Measurements from ENCODE around the gene TATDN2. TPM values are rescaled to one million over a fixed set of nuclear protein-coding genes. Genes with fewer than 3 reads are reported as not detected.
A peak's percentile ranks its signal among the peaks of the same experiment; 100 is the strongest.

TATDN2 gene
- total and polyA plus RNA-seq, 4 donors: 16.6 to 55.4 (median 37.7) TPM

DNA sequence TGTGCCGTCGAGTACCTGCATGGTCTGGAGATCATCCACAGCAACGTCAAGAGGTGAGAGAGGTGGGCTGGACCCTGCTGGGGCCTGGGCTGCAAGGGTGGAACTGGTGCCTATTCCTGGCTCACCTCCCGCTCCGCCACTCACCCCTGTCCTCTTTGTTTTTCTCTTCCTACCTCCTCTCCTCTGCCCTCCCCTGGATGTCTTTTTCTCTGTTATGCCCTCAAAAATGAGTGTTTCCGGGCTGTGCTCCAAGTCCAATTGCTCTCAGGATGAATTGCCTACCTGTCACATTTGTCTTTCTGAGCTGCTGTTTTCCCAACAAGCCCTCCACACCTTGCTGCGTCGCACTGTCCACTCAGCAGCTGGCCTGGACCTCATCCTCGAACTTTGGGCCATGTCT, 28.5 kb upstream of the TATDN2 start:
- Histone ChIP-seq H3K9me3 (ENCODE audit: control insufficient read depth, insufficient read depth, low read length) (no peaks in the 10 kb centered on the region), H3K4me3 (ENCODE audit: low read depth, low read length) (no peak overlapping the region)

GRCh38 chr3:10223676-10224639, 24.3 kb upstream of the TATDN2 start:
- WGBS (ENCODE audit: insufficient coverage): 91% methylated on average over 6 of the region's 10 CpGs
- no peak overlapping the region for H3K27ac ChIP-seq (ENCODE audit: low read depth, low read length)

More for the DNA sequence above, 28.5 kb upstream of the TATDN2 start:
- Histone ChIP-seq H3K27ac (ENCODE audit: low read depth, low read length) (no peak overlapping the region), H3K4me1 (ENCODE audit: control insufficient read depth, insufficient read depth, low read length) (no peaks in the 10 kb centered on the region), H3K27me3 (ENCODE audit: control insufficient read depth, insufficient read depth, low read length) (no peaks in the 10 kb centered on the region), H3K36me3 (ENCODE audit: control insufficient read depth, insufficient read depth, low read length) (peaks cover 7% of the 10 kb centered on the region)
- WGBS (ENCODE audit: insufficient coverage): 83% methylated on average over 9 of the region's 9 CpGs
- peak in 1 of 6 donors; percentile 30 for DNase-seq (ENCODE audit: low read depth in 4 of 6, low spot score in 6 of 6)

GRCh38 chr3:10224794-10225665, 23.2 kb upstream of the TATDN2 start:
- 80% methylated on average over 4 of the region's 4 CpGs for WGBS (ENCODE audit: insufficient coverage)
- H3K9me3 ChIP-seq (ENCODE audit: control insufficient read depth, insufficient read depth, low read length): no peaks in the 10 kb centered on the region
- H3K4me1 ChIP-seq (ENCODE audit: control insufficient read depth, insufficient read depth, low read length): no peaks in the 10 kb centered on the region
- no peak overlapping the region for H3K27ac ChIP-seq (ENCODE audit: low read depth, low read length)
- peaks cover under 1% of the 10 kb centered on the region for H3K36me3 ChIP-seq (ENCODE audit: control insufficient read depth, insufficient read depth, low read length)
- no peak overlapping the region for H3K4me3 ChIP-seq (ENCODE audit: low read depth, low read length)
- H3K27me3 ChIP-seq (ENCODE audit: control insufficient read depth, insufficient read depth, low read length): no peaks in the 10 kb centered on the region
- DNase-seq (ENCODE audit: low read depth in 4 of 6, low spot score in 6 of 6): peak in 5 of 6 donors; percentile 15 to 77 (median 29)

More at GRCh38 chr3:10223676-10224639, 24.3 kb upstream of the TATDN2 start:
- H3K4me3 ChIP-seq (ENCODE audit: low read depth, low read length): no peak overlapping the region
- peaks cover 7% of the 10 kb centered on the region for H3K36me3 ChIP-seq (ENCODE audit: control insufficient read depth, insufficient read depth, low read length)
- no peaks in the 10 kb centered on the region for H3K27me3 ChIP-seq (ENCODE audit: control insufficient read depth, insufficient read depth, low read length)
- H3K4me1 ChIP-seq (ENCODE audit: control insufficient read depth, insufficient read depth, low read length): no peaks in the 10 kb centered on the region
- no peak for DNase-seq (ENCODE audit: low read depth in 4 of 6, low spot score in 6 of 6)
- no peaks in the 10 kb centered on the region for H3K9me3 ChIP-seq (ENCODE audit: control insufficient read depth, insufficient read depth, low read length)

GRCh38 chr3:10226293-10226692, 22.0 kb upstream of the TATDN2 start:
- DNase-seq (ENCODE audit: low read depth in 4 of 6, low spot score in 6 of 6): peak in 1 of 6 donors; percentile 12
- Histone ChIP-seq H3K4me1 (ENCODE audit: control insufficient read depth, insufficient read depth, low read length) (no peaks in the 10 kb centered on the region), H3K9me3 (ENCODE audit: control insufficient read depth, insufficient read depth, low read length) (no peaks in the 10 kb centered on the region), H3K27me3 (ENCODE audit: control insufficient read depth, insufficient read depth, low read length) (no peaks in the 10 kb centered on the region), H3K36me3 (ENCODE audit: control insufficient read depth, insufficient read depth, low read length) (no peaks in the 10 kb centered on the region), H3K27ac (ENCODE audit: low read depth, low read length) (no peak overlapping the region), H3K4me3 (ENCODE audit: low read depth, low read length) (no peak overlapping the region)
- 39% methylated on average over 8 of the region's 10 CpGs for WGBS (ENCODE audit: insufficient coverage)

- Histone ChIP-seq H3K36me3 (ENCODE audit: control insufficient read depth, insufficient read depth, low read length) (no peaks in the 10 kb centered on the region), H3K4me1 (ENCODE audit: control insufficient read depth, insufficient read depth, low read length) (no peaks in the 10 kb centered on the region), H3K9me3 (ENCODE audit: control insufficient read depth, insufficient read depth, low read length) (no peaks in the 10 kb centered on the region), H3K4me3 (ENCODE audit: low read depth, low read length) (no peak overlapping the region), H3K27ac (ENCODE audit: low read depth, low read length) (no peak overlapping the region), H3K27me3 (ENCODE audit: control insufficient read depth, insufficient read depth, low read length) (no peaks in the 10 kb centered on the region)
- DNase-seq (ENCODE audit: low read depth in 4 of 6, low spot score in 6 of 6): no peak
- whole genome bisulfite sequencing (ENCODE audit: insufficient coverage): 86% methylated on average over 3 of the region's 4 CpGs
Observed at GRCh38 chr3:10228248-10228950, 19.9 kb upstream of the TATDN2 start.

DNA sequence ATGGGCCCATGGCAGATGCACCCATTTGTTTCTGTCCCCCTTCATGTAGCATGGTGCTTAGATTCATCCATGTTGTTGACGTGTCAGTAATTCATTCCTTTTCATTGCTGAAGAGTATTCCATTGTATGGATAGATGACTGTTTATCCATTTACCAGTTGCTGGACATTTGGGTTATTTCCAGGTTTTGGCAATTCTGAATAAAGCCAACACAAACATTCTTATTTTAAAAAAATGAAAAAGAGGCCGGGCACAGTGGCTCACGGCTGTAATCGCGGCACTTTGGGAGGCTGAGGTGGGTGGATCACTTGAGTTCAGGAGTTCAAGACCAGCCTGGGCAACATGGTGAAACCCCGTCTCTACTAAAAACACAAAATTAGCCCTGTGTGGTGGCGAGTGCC, 18.7 kb upstream of the TATDN2 start:
- no peaks in the 10 kb centered on the region for H3K4me1 ChIP-seq (ENCODE audit: control insufficient read depth, insufficient read depth, low read length)
- DNase-seq (ENCODE audit: low read depth in 4 of 6, low spot score in 6 of 6): no peak
- H3K27ac ChIP-seq (ENCODE audit: low read depth, low read length): no peak overlapping the region
- no peaks in the 10 kb centered on the region for H3K9me3 ChIP-seq (ENCODE audit: control insufficient read depth, insufficient read depth, low read length)
- no peak overlapping the region for H3K4me3 ChIP-seq (ENCODE audit: low read depth, low read length)
- H3K36me3 ChIP-seq (ENCODE audit: control insufficient read depth, insufficient read depth, low read length): peaks cover 5% of the 10 kb centered on the region
- H3K27me3 ChIP-seq (ENCODE audit: control insufficient read depth, insufficient read depth, low read length): no peaks in the 10 kb centered on the region
- no CpG with 5 or more reads among the region's 7 CpGs for WGBS (ENCODE audit: insufficient coverage)

GRCh38 chr3:10232137-10232536, 16.1 kb upstream of the TATDN2 start:
- WGBS (ENCODE audit: insufficient coverage): 88% methylated on average over 6 of the region's 7 CpGs
- H3K27ac ChIP-seq (ENCODE audit: low read depth, low read length): no peak overlapping the region
- H3K4me3 ChIP-seq (ENCODE audit: low read depth, low read length): no peak overlapping the region
- H3K4me1 ChIP-seq (ENCODE audit: control insufficient read depth, insufficient read depth, low read length): no peaks in the 10 kb centered on the region
- H3K9me3 ChIP-seq (ENCODE audit: control insufficient read depth, insufficient read depth, low read length): no peaks in the 10 kb centered on the region
- H3K36me3 ChIP-seq (ENCODE audit: control insufficient read depth, insufficient read depth, low read length): peaks cover 14% of the 10 kb centered on the region
- H3K27me3 ChIP-seq (ENCODE audit: control insufficient read depth, insufficient read depth, low read length): no peaks in the 10 kb centered on the region
- no peak for DNase-seq (ENCODE audit: low read depth in 4 of 6, low spot score in 6 of 6)

DNA sequence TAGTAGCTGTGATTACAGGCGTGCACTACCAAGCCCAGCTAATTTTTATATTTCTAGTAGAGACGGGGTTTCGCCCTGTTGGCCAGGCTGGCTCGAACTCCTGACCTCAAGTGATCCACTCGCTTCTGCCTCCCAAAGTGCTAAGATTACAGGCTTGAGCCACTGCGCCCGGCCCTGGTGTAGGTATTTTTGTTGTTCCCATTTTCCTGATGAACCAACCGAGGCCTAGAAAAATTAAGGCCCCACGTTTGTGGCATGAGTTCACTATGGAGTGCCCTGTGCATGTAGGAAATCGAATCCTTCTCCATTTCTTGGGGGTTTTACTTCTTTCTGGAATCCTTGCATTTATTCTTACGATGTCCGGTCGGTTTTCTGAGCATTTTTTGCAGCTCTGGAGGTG, 14.3 kb upstream of the TATDN2 start:
- Histone ChIP-seq H3K9me3 (ENCODE audit: control insufficient read depth, insufficient read depth, low read length) (no peaks in the 10 kb centered on the region), H3K4me1 (ENCODE audit: control insufficient read depth, insufficient read depth, low read length) (no peaks in the 10 kb centered on the region), H3K36me3 (ENCODE audit: control insufficient read depth, insufficient read depth, low read length) (peaks cover 19% of the 10 kb centered on the region), H3K4me3 (ENCODE audit: low read depth, low read length) (no peak overlapping the region), H3K27me3 (ENCODE audit: control insufficient read depth, insufficient read depth, low read length) (no peaks in the 10 kb centered on the region), H3K27ac (ENCODE audit: low read depth, low read length) (no peak overlapping the region)
- no peak for DNase-seq (ENCODE audit: low read depth in 4 of 6, low spot score in 6 of 6)
- WGBS (ENCODE audit: insufficient coverage): 93% methylated on average over 13 of the region's 13 CpGs

DNA sequence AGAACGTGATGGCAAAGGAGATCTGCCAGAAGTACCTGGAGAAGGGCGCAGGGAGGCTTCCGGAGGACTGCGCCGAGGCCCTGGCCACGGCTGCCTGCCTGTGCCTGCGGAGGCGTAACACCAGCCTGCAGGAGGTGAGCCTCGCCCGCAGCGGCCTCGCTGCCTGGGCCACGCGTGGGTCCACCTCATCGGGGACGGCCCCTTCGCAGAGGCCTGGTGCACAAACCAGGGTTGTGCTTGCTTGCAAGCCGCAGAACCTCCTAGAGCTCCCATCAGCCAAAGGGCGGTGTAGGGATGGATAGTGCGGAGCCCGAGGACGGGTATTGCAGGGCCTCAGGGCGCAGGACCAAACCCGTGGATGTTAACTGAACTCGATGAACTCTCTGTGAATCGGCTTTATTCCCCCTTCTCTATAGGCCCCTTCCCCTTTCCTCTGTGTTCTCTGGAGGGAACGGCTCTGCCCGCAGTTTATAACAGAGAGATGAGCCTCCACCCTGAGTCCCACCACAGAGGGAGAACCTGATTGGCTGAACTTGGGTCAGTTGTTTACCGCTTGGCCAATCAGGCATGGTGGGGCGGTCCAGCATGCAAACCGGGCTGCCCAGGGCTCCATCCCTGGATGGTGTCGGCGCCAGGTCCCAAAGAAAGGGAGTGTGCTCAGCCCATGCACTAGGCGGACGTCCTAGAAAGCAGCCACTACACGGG, 13.6 kb upstream of the TATDN2 start:
- no peaks in the 10 kb centered on the region for H3K9me3 ChIP-seq (ENCODE audit: control insufficient read depth, insufficient read depth, low read length)
- 84% methylated on average over 34 of the region's 36 CpGs for WGBS (ENCODE audit: insufficient coverage)
- H3K36me3 ChIP-seq (ENCODE audit: control insufficient read depth, insufficient read depth, low read length): peaks cover 23% of the 10 kb centered on the region
- no peaks in the 10 kb centered on the region for H3K27me3 ChIP-seq (ENCODE audit: control insufficient read depth, insufficient read depth, low read length)
- no peak overlapping the region for H3K4me3 ChIP-seq (ENCODE audit: low read depth, low read length)
- no peak overlapping the region for H3K27ac ChIP-seq (ENCODE audit: low read depth, low read length)
- H3K4me1 ChIP-seq (ENCODE audit: control insufficient read depth, insufficient read depth, low read length): no peaks in the 10 kb centered on the region
- DNase-seq (ENCODE audit: low read depth in 4 of 6, low spot score in 6 of 6): no peak
